ENCODE results near the gene VCPKMT. TPM values are rescaled to one million over a fixed set of nuclear protein-coding genes. Genes with fewer than 3 reads are reported as not detected.
A peak's percentile ranks its signal among the peaks of the same experiment; 100 is the strongest.

VCPKMT gene
- 1 to 10 TPM; 5.0 to 8.5 (median 8.3) TPM for total RNA-seq

GRCh38 chr14:50116181-50116956 lies at the start of gene VCPKMT:
TSS of gene VCPKMT (minus strand) at chr14:50116572. CDS start at chr14:50116552, 20 bp downstream.
- peak within 1 kb of the TSS; percentile 75 to 80 (median 77) for H3K4me3 ChIP-seq
- H3K9me3 ChIP-seq = no peaks in the 10 kb centered on the region
- intact Hi-C loops (cut with DNase I; ENCODE audit: low total_unique reads) = no loop called here
- no peaks in the 10 kb centered on the region for H3K36me3 ChIP-seq
- TF ChIP-seq POLR2AphosphoS5 (IDR thresholded peaks at IDR 0.05) (peak; percentile 91 to 98 (median 93)), CTCF (IDR thresholded peaks at IDR 0.05) (no peak), POLR2A (IDR thresholded peaks at IDR 0.05) (peak; percentile 84)
- H3K4me1 ChIP-seq = peaks cover 3 to 6% of the 10 kb centered on the region in 2 donors
- no peaks in the 10 kb centered on the region for H3K27me3 ChIP-seq
- peak within 1 kb of the TSS; percentile 85 to 91 for H3K27ac ChIP-seq
- peak; percentile 90 to 93 for DNase-seq (ENCODE audit: low spot score in 2 of 2)

DNA sequence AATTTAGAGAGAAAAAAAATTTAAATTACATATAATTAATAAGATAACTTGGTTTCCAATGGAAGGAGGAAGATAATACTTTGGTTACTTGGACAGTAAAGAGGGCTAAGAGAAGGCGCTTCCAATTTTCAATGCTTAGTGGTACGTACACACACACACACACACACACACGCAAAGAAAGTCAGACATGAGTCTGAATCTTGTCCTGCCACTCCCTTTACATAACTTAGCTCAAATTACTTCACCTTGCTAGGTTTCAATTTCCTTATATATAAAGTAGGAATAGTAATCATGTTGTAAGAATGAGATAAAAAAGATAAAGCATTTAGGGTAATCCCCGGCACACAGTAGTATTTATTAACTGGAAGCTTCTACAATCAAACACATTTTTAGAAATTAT lies 39.7 kb upstream of the VCPKMT start:
- intact Hi-C loops (cut with DNase I; ENCODE audit: low total_unique reads) = no loop called here
- peaks cover 4% of the 10 kb centered on the region for H3K36me3 ChIP-seq

DNA sequence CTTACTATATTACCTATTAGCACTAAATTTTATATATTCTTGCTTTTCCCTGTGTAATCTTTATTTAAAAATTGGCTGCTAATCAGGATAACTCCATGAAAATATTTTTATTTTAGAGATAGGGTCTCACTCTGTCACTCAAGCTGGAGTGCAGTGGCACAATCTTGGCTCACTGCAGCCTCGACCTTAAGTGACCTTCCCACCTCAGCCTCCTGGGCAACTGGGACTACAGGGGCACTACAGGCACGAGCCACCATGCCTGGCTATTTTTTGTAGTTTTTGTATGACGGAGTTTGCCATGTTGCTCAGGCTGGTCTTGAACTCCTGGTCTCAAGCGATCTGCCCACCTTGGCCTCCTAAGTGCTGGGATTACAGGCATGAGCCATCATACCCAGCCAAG lies 32.4 kb upstream of the VCPKMT start:
- Histone ChIP-seq H3K9me3 (no peaks in the 10 kb centered on the region), H3K36me3 (peaks cover 10% of the 10 kb centered on the region), H3K4me3 (no peak overlapping the region), H3K27ac (no peak overlapping the region), H3K4me1 (no peaks in the 10 kb centered on the region), H3K27me3 (no peaks in the 10 kb centered on the region)
- intact Hi-C loops (cut with DNase I; ENCODE audit: low total_unique reads) = no loop called here
- TF ChIP-seq POLR2A (IDR thresholded peaks at IDR 0.05) = no peak
- no peak for DNase-seq (ENCODE audit: low spot score in 2 of 2)

More for the DNA sequence above, 39.7 kb upstream of the VCPKMT start:
- Histone ChIP-seq H3K9me3 (no peaks in the 10 kb centered on the region), H3K27ac (no peak overlapping the region), H3K4me1 (no peaks in the 10 kb centered on the region), H3K27me3 (no peaks in the 10 kb centered on the region), H3K4me3 (no peak overlapping the region)
- no peak for DNase-seq (ENCODE audit: low spot score in 2 of 2)
- TF ChIP-seq POLR2AphosphoS5 (IDR thresholded peaks at IDR 0.05) (no peak), CTCF (IDR thresholded peaks at IDR 0.05) (no peak), POLR2A (IDR thresholded peaks at IDR 0.05) (no peak)

DNA sequence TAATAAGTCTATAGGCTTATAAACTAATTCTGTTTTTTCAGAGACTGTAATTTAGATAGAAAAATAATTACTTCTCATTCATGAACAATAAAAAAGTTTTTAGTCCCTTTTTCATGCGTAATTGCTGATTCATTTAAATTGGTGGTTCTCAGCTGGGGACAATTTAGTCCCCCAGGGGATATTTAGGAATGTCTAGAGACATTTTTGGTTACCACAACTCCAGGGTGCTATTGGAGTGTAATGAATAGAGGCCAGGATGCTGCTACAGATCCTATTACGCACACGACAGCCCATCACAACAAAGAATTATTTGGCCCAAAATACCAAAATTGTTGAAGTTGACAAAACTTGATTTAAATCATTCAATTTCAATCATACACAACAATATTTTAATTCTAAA lies 22.8 kb upstream of the VCPKMT start:
- intact Hi-C loops (cut with DNase I; ENCODE audit: low total_unique reads) = no loop called here
- no peak for TF ChIP-seq POLR2AphosphoS5 (IDR thresholded peaks at IDR 0.05)
- no peak for TF ChIP-seq CTCF (IDR thresholded peaks at IDR 0.05)
- no peak for TF ChIP-seq POLR2A (IDR thresholded peaks at IDR 0.05)
- no peaks in the 10 kb centered on the region for H3K4me1 ChIP-seq
- H3K27ac ChIP-seq = no peak overlapping the region
- no peak overlapping the region for H3K4me3 ChIP-seq
- no peaks in the 10 kb centered on the region for H3K9me3 ChIP-seq
- no peaks in the 10 kb centered on the region for H3K27me3 ChIP-seq
- H3K36me3 ChIP-seq = no peaks in the 10 kb centered on the region
- no peak for DNase-seq (ENCODE audit: low spot score in 2 of 2)

GRCh38 chr14:50127802-50128201 lies 11.4 kb upstream of the VCPKMT start:
- Histone ChIP-seq H3K4me3 (no peak overlapping the region), H3K27me3 (no peaks in the 10 kb centered on the region), H3K27ac (no peak overlapping the region), H3K9me3 (no peaks in the 10 kb centered on the region), H3K4me1 (no peaks in the 10 kb centered on the region), H3K36me3 (peaks cover 14% of the 10 kb centered on the region)
- no peak for TF ChIP-seq POLR2A (IDR thresholded peaks at IDR 0.05)
- no peak for TF ChIP-seq CTCF (IDR thresholded peaks at IDR 0.05)
- no peak for TF ChIP-seq POLR2AphosphoS5 (IDR thresholded peaks at IDR 0.05)
- intact Hi-C loops (cut with DNase I; ENCODE audit: low total_unique reads) = no loop called here
- no peak for DNase-seq (ENCODE audit: low spot score in 2 of 2)
